AG10803 (cell line): Measurements from ENCODE around the gene TDRD7.

ENCODE experiments used
- DNase-seq: peaks from one replicate; pipeline ENCODE4 v3.0.0; 2010; ENCODE audit warnings: low read depth
- H3K4me3 ChIP-seq: 2 replicates; pipeline ENCODE4 v1.5.1; 2011; ENCODE audit warnings: mild to moderate bottlenecking, low read length, control low read depth
- CTCF ChIP-seq: conservative IDR thresholded peaks from 2 replicates; pipeline ENCODE4 v1.5.1; 2011; ENCODE audit warnings: mild to moderate bottlenecking, low read length, control low read depth, inconsistent platforms

The TDRD7 gene

GRCh38 chr9:97514531-97514930, 102.6 kb downstream of the TDRD7 start:
- no peak for DNase-seq
- no peak overlapping the region for H3K4me3 ChIP-seq
- no peak for TF ChIP-seq CTCF

GRCh38 chr9:97515662-97516061, 103.8 kb downstream of the TDRD7 start:
- TF ChIP-seq CTCF: no peak
- DNase-seq: no peak
- H3K4me3 ChIP-seq: no peak overlapping the region

- no peak overlapping the region for H3K4me3 ChIP-seq
- no peak for TF ChIP-seq CTCF
- DNase-seq: no peak
Observed at GRCh38 chr9:97516111-97516510, 104.2 kb downstream of the TDRD7 start.

GRCh38 chr9:97517331-97518089, 105.6 kb downstream of the TDRD7 start:
- H3K4me3 ChIP-seq: no peak overlapping the region
- no peak for DNase-seq
- TF ChIP-seq CTCF: no peak

GRCh38 chr9:97518166-97518908, 106.4 kb downstream of the TDRD7 start:
- DNase-seq: no peak
- no peak for TF ChIP-seq CTCF
- no peak overlapping the region for H3K4me3 ChIP-seq

GRCh38 chr9:97518909-97519307, 107.0 kb downstream of the TDRD7 start:
- no peak for TF ChIP-seq CTCF
- no peak overlapping the region for H3K4me3 ChIP-seq
- DNase-seq: peak; percentile 76
